A673 (cell line): ENCODE measurements around the gene SRD5A1.

ENCODE experiments used
- EZH2 ChIP-seq: fragments of 200-600 bp; sonication (generic); IDR thresholded peaks from 2 replicates; pipeline ENCODE4 v1.6.1; 2017; ENCODE audit warnings: borderline replicate concordance, low read depth, mild to moderate bottlenecking, mixed read lengths, antibody characterized with exemption, low read length; ENCODE audit not compliant: poor library complexity, severe bottlenecking
- TF ChIP-seq, protein P1 (sequence below): fragments of 300-800, 200-600 bp; sonication (generic); conservative IDR thresholded peaks from 2 replicates; pipeline ENCODE4 v1.5.1; 2017; ENCODE audit warnings: low read depth, mild to moderate bottlenecking, antibody characterized with exemption, low read length, moderate library complexity, mixed read lengths

DNA sequence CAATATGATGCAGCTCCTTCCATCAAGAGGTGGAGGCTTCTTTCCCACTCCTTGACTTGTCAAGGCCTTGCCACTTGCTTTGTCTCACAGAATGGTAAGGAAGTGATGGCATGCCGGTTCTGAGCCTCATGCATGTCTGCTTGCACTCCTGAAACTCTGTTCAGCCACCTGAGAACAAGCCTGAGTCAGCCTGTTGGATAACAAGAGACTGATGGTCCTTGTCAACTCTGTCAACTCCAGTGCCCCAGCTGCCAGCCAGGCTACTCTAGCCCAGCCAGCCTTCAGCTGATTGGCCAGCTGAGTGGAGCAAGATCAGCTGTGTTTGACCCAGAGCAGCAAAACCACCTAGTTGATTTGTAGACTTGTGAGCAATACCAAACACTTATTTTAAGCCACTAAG lies 75.6 kb downstream of the SRD5A1 start:
- TF ChIP-seq, protein P1, sequence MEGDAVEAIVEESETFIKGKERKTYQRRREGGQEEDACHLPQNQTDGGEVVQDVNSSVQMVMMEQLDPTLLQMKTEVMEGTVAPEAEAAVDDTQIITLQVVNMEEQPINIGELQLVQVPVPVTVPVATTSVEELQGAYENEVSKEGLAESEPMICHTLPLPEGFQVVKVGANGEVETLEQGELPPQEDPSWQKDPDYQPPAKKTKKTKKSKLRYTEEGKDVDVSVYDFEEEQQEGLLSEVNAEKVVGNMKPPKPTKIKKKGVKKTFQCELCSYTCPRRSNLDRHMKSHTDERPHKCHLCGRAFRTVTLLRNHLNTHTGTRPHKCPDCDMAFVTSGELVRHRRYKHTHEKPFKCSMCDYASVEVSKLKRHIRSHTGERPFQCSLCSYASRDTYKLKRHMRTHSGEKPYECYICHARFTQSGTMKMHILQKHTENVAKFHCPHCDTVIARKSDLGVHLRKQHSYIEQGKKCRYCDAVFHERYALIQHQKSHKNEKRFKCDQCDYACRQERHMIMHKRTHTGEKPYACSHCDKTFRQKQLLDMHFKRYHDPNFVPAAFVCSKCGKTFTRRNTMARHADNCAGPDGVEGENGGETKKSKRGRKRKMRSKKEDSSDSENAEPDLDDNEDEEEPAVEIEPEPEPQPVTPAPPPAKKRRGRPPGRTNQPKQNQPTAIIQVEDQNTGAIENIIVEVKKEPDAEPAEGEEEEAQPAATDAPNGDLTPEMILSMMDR = no peak
- no peak for TF ChIP-seq EZH2
